HepG2 (cell line): ENCODE data around the gene TMUB1. TPM values are rescaled to one million over a fixed set of nuclear protein-coding genes. Genes with fewer than 3 reads are reported as not detected.

Experiments used
- CCDC6 ChIP-seq: sonication (generic); formaldehyde crosslinking; IDR thresholded peaks from 2 replicates; pipeline ENCODE4 v1.8.1; 2022; ENCODE audit warnings: mild to moderate bottlenecking, missing genetic modification reagents, moderate library complexity
- DNMT3B ChIP-seq: conservative IDR thresholded peaks from 2 replicates; pipeline ENCODE4 v1.6.1; 2016; ENCODE audit warnings: missing biosample characterization, control low read depth
- FLYWCH1 ChIP-seq: sonication (generic); formaldehyde crosslinking; IDR thresholded peaks from 2 replicates; pipeline ENCODE4 v1.8.1; 2023; ENCODE audit warnings: mild to moderate bottlenecking, missing genetic modification reagents
- GMEB1 ChIP-seq: sonication (generic); formaldehyde crosslinking; IDR thresholded peaks from 2 replicates; pipeline ENCODE4 v1.5.1; 2020; ENCODE audit warnings: missing genetic modification reagents, mild to moderate bottlenecking, borderline replicate concordance
- GMEB2 ChIP-seq: IDR thresholded peaks from 2 replicates; pipeline ENCODE4 v1.6.1; 2016; ENCODE audit warnings: missing biosample characterization, missing genetic modification reagents, low read depth
- PCBP1 ChIP-seq: fragments of 200-400 bp; formaldehyde crosslinking; IDR thresholded peaks from 2 replicates; pipeline ENCODE4 v1.6.1; 2017; ENCODE audit warnings: mild to moderate bottlenecking, low read depth, low read length, borderline replicate concordance
- PITX1 ChIP-seq: sonication (generic); formaldehyde crosslinking; IDR thresholded peaks from 2 replicates; pipeline ENCODE4 v1.5.1; 2020; ENCODE audit warnings: mild to moderate bottlenecking, missing genetic modification reagents
- SATB2 ChIP-seq: sonication (generic); formaldehyde crosslinking; IDR thresholded peaks from 2 replicates; pipeline ENCODE4 v1.5.0; 2020; ENCODE audit warnings: missing genetic modification reagents
- SMYD3 ChIP-seq: sonication (generic); formaldehyde crosslinking; IDR thresholded peaks from 2 replicates; pipeline ENCODE4 v1.8.1; 2023; ENCODE audit warnings: mild to moderate bottlenecking, missing genetic modification reagents
- TARDBP ChIP-seq: sonication (generic); formaldehyde crosslinking; IDR thresholded peaks from 2 replicates; pipeline ENCODE4 v1.8.0; 2022; ENCODE audit warnings: mild to moderate bottlenecking, missing genetic modification reagents
- TFE3 ChIP-seq: IDR thresholded peaks from 2 replicates; pipeline ENCODE4 v1.6.1; 2016
- ZBTB3 ChIP-seq: sonication (generic); formaldehyde crosslinking; IDR thresholded peaks from 2 replicates; pipeline ENCODE4 v1.4.0; 2020; ENCODE audit warnings: low read depth, mild to moderate bottlenecking, moderate library complexity, missing genetic modification reagents, borderline replicate concordance
- ZMYM2 ChIP-seq: sonication (generic); formaldehyde crosslinking; IDR thresholded peaks from 2 replicates; pipeline ENCODE4 v1.8.0; 2022; ENCODE audit warnings: mild to moderate bottlenecking, missing genetic modification reagents
- ZNF563 ChIP-seq: sonication (generic); formaldehyde crosslinking; IDR thresholded peaks from 2 replicates; pipeline ENCODE4 v1.8.0; 2022; ENCODE audit warnings: mild to moderate bottlenecking, moderate library complexity, missing genetic modification reagents
- ZNF687 ChIP-seq: sonication (generic); formaldehyde crosslinking; IDR thresholded peaks from 2 replicates; pipeline ENCODE4 v1.5.1; 2020; ENCODE audit warnings: mild to moderate bottlenecking, missing genetic modification reagents, moderate library complexity
- ZUFSP ChIP-seq: sonication (generic); formaldehyde crosslinking; IDR thresholded peaks from 2 replicates; pipeline ENCODE4 v1.9.0; 2021; ENCODE audit warnings: missing genetic modification reagents, mild to moderate bottlenecking, borderline replicate concordance
- polyA plus RNA-seq, 8 experiments: library from polyadenylated mRNA; depleted of rRNA in 3 of 8; stranded (reverse) in 7 of 8; unstranded in 1 of 8; fragments of >200 nt; fragmentation: Illumina TruSeq in 4 of 8; extraction: Trizol in 4 of 8; gene quantifications; 2 replicates each; pipeline versions ENCODE4 v1.2.1 to v1.2.3, GENCODE V29; 2011 to 2016; ENCODE audit warnings: low read depth in 4 of 8, missing spikeins in 1 of 8, mixed read lengths in 1 of 8; ENCODE audit not compliant: insufficient read depth in 1 of 8
- total RNA-seq, 5 experiments: library from RNA; depleted of rRNA; stranded (reverse); fragments of >200 nt; fragmentation: Illumina TruSeq; extraction: Trizol; gene quantifications; 2 replicates each; pipeline ENCODE4 v1.2.3, GENCODE V29; 2016; ENCODE audit warnings: low read depth in 1 of 5

The TMUB1 gene
- total and polyA plus RNA-seq, 2 of the 13 experiments (the other 11 are each of a cell fraction or from before 2014, with no cell fraction given), result 44.8 to 51.6 TPM

GRCh38 chr7:151059367-151060112 lies 23.8 kb downstream of the TMUB1 start, which contains the start of gene SLC4A2 (continued):
- TF ChIP-seq GMEB2 (CRISPR knock-in tag) (peak; percentile 81; the same call in 1 of the 2 replicates), DNMT3B (CRISPR knock-in tag) (no peak), ZUFSP (no peak), PITX1 (no peak; the same call in 1 of the 2 replicates), ZNF687 (0 out of 2 replicates have a peak, but pooled peaks have one; percentile 28), GMEB1 (CRISPR knock-in tag) (peak; percentile 77), PCBP1 (peak; percentile 88; the same call in 1 of the 2 replicates), SATB2 (CRISPR knock-in tag) (no peak), CCDC6 (CRISPR knock-in tag) (peak; percentile 59; the same call in 1 of the 2 replicates), ZNF563 (CRISPR knock-in tag) (peak; percentile 8; the same call in 1 of the 2 replicates), ZBTB3 (CRISPR knock-in tag) (no peak), FLYWCH1 (CRISPR knock-in tag) (no peak), SMYD3 (CRISPR knock-in tag) (0 out of 2 replicates have a peak, but pooled peaks have one; percentile 65), TFE3 (no peak), ZMYM2 (CRISPR knock-in tag) (no peak), TARDBP (CRISPR knock-in tag) (0 out of 2 replicates have a peak, but pooled peaks have one; percentile 30)
